ENCODE data around the gene SCUBE1. TPM values are rescaled to one million over a fixed set of nuclear protein-coding genes. Genes with fewer than 3 reads are reported as not detected.

The SCUBE1 gene
- total RNA-seq, 1 donor from 2014 or later = 42.8 TPM

GRCh38 chr22:43312608-43313007 lies 30.6 kb downstream of the SCUBE1 start:
- no peaks in the 10 kb centered on the region for H3K36me3 Mint-ChIP-seq
- peaks cover 50% of the 10 kb centered on the region for H3K4me1 Mint-ChIP-seq (ENCODE audit: unreplicated experiment)
- no peak overlapping the region for H3K4me3 Mint-ChIP-seq
- no peak overlapping the region for H3K27ac Mint-ChIP-seq
- TF ChIP-seq, protein P1, sequence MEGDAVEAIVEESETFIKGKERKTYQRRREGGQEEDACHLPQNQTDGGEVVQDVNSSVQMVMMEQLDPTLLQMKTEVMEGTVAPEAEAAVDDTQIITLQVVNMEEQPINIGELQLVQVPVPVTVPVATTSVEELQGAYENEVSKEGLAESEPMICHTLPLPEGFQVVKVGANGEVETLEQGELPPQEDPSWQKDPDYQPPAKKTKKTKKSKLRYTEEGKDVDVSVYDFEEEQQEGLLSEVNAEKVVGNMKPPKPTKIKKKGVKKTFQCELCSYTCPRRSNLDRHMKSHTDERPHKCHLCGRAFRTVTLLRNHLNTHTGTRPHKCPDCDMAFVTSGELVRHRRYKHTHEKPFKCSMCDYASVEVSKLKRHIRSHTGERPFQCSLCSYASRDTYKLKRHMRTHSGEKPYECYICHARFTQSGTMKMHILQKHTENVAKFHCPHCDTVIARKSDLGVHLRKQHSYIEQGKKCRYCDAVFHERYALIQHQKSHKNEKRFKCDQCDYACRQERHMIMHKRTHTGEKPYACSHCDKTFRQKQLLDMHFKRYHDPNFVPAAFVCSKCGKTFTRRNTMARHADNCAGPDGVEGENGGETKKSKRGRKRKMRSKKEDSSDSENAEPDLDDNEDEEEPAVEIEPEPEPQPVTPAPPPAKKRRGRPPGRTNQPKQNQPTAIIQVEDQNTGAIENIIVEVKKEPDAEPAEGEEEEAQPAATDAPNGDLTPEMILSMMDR (conservative IDR thresholded peaks at IDR 0.05) = no peak
- H3K27me3 Mint-ChIP-seq = peaks cover 46% of the 10 kb centered on the region
- DNase-seq (ENCODE audit: extremely low spot score, unreplicated experiment) = no peak
- H3K9me3 Mint-ChIP-seq = no peaks in the 10 kb centered on the region

DNA sequence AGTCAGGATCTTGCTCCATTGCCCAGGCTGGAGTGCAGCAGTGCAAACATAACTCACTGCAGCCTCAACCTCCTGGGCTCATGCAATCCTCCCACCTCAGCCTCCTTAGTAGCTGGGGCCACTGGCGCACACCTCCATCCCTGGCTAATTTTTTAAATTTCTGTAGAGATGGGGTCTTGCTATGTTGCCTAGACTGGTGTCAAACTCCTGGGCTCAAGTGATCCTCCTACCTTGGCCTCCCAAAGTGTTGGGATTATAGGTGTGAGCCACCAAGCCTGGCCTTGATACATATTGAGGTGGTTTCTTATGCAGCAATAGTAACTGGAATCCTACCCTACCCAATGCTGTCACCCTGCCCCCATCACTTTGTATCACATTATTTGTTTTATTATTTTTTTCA lies 32.4 kb downstream of the SCUBE1 start:
- Mint-ChIP-seq H3K4me1 (ENCODE audit: unreplicated experiment) (peaks cover 47% of the 10 kb centered on the region), H3K36me3 (no peaks in the 10 kb centered on the region), H3K9me3 (no peaks in the 10 kb centered on the region), H3K27ac (no peak overlapping the region), H3K4me3 (no peak overlapping the region), H3K27me3 (peaks cover 37% of the 10 kb centered on the region)
- no peak for DNase-seq (ENCODE audit: extremely low spot score, unreplicated experiment)
- TF ChIP-seq, protein P1 (conservative IDR thresholded peaks at IDR 0.05) = no peak

DNA sequence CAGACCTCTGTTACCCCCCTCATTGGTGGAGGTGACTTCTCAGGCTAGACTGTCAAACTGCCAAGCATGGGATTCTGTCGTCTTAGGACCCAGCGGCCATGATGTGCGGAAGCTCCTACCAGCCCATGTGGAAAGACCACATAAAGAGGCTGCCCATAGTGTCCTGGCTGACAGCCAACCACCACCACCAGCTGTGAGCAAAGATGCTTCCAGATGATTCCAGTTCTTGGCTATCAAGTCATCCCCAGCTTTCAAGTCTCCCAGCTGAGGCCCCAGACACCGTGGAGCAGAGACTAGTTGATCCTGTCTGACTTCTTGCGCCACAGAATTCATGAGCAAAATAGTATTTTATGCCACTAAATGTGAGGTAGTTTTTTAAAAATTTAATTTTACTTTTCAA lies 32.9 kb downstream of the SCUBE1 start:
- no peaks in the 10 kb centered on the region for H3K36me3 Mint-ChIP-seq
- TF ChIP-seq, protein P1 (conservative IDR thresholded peaks at IDR 0.05) = no peak
- no peaks in the 10 kb centered on the region for H3K9me3 Mint-ChIP-seq
- DNase-seq (ENCODE audit: extremely low spot score, unreplicated experiment) = no peak
- no peak overlapping the region for H3K4me3 Mint-ChIP-seq
- H3K4me1 Mint-ChIP-seq (ENCODE audit: unreplicated experiment) = peaks cover 48% of the 10 kb centered on the region
- H3K27me3 Mint-ChIP-seq = peaks cover 34% of the 10 kb centered on the region
- H3K27ac Mint-ChIP-seq = no peak overlapping the region

DNA sequence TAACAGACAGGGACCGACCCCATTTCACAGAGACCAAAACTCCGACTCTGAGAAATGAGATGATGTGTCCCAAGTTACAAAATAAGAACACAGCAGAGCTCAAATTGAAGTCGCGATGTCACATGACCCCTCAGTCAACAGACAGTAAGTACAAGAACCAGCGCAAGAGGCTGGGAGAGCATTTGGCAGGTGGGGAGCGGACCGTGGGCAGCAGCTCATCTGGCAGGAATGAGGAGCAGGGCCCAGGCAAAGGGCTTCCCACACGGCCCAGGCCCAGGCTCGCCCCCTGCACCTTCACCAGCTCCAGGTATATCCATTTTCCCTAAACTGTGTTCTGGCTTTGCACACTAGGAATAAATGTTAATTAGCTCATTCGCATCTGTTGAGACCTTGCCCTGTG lies 34.3 kb downstream of the SCUBE1 start:
- no peaks in the 10 kb centered on the region for H3K9me3 Mint-ChIP-seq
- H3K27ac Mint-ChIP-seq = no peak overlapping the region
- TF ChIP-seq, protein P1 (conservative IDR thresholded peaks at IDR 0.05) = no peak
- H3K27me3 Mint-ChIP-seq = peaks cover 41% of the 10 kb centered on the region
- H3K4me1 Mint-ChIP-seq (ENCODE audit: unreplicated experiment) = peaks cover 56% of the 10 kb centered on the region
- no peaks in the 10 kb centered on the region for H3K36me3 Mint-ChIP-seq
- no peak overlapping the region for H3K4me3 Mint-ChIP-seq
- DNase-seq (ENCODE audit: extremely low spot score, unreplicated experiment) = no peak

GRCh38 chr22:43308060-43308830 lies 34.9 kb downstream of the SCUBE1 start:
- TF ChIP-seq, protein P1 (conservative IDR thresholded peaks at IDR 0.05) = no peak
- Mint-ChIP-seq H3K27me3 (peaks cover 43% of the 10 kb centered on the region), H3K4me1 (ENCODE audit: unreplicated experiment) (peaks cover 56% of the 10 kb centered on the region), H3K9me3 (no peaks in the 10 kb centered on the region), H3K27ac (no peak overlapping the region), H3K36me3 (no peaks in the 10 kb centered on the region), H3K4me3 (no peak overlapping the region)
- DNase-seq (ENCODE audit: extremely low spot score, unreplicated experiment) = no peak
